ENCODE results near the gene TBXAS1. TPM values are rescaled to one million over a fixed set of nuclear protein-coding genes. Genes with fewer than 3 reads are reported as not detected.

The TBXAS1 gene
- total and polyA plus RNA-seq, 2 of the 8 experiments (the other 6 are each of a cell fraction or from before 2014, with no cell fraction given): 0.86 to 2.1 TPM

GRCh38 chr7:139896831-139897230 lies 67.8 kb downstream of the TBXAS1 start:
- Histone ChIP-seq H2BK120ac (replicated peaks; ENCODE audit: low read depth, low read length) (no peak overlapping the region), H3K23ac (ENCODE audit: insufficient read length) (no peak overlapping the region), H3K56ac (replicated peaks; ENCODE audit: insufficient read length, low read depth, low read length) (no peak overlapping the region), H3K9me3 (ENCODE audit: insufficient read depth in 2 of 2, low read depth in 1 of 2, low read length in 1 of 2) (no peaks in the 10 kb centered on the region), H3K79me1 (ENCODE audit: low read depth, low read length) (no peaks in the 10 kb centered on the region), H3K4me3 (ENCODE audit: extremely low read depth in 1 of 4, insufficient read depth in 2 of 4, low read depth in 3 of 4, low read length in 4 of 4) (no peak overlapping the region), H3K4me1 (replicated peaks in 1 of 4; ENCODE audit: control insufficient read depth in 3 of 4, insufficient read depth in 4 of 4, low read length in 3 of 4) (no peaks in the 10 kb centered on the region), H4K20me1 (replicated peaks in 1 of 2; ENCODE audit: control insufficient read depth in 1 of 2, insufficient read depth in 2 of 2, low read length in 2 of 2) (no peaks in the 10 kb centered on the region), H2BK20ac (ENCODE audit: low read length) (no peak overlapping the region), H4K8ac (ENCODE audit: extremely low read depth, insufficient read depth, low read length) (no peak overlapping the region), H2BK15ac (ENCODE audit: low read length) (no peak overlapping the region), H3K4me2 (ENCODE audit: insufficient read depth in 1 of 2, low read depth in 2 of 2, low read length in 2 of 2) (no peak overlapping the region), H3K79me2 (ENCODE audit: control insufficient read depth in 1 of 2, insufficient read depth in 2 of 2, low read length in 2 of 2) (no peaks in the 10 kb centered on the region), H2AK5ac (ENCODE audit: low read depth, low read length) (no peak overlapping the region), H2BK5ac (ENCODE audit: low read depth, low read length) (no peak overlapping the region), H3K27me3 (replicated peaks in 1 of 4; ENCODE audit: control insufficient read depth in 3 of 4, extremely low read depth in 1 of 4, insufficient read depth in 3 of 4, low read length in 3 of 4) (no peaks in the 10 kb centered on the region), H2AFZ (ENCODE audit: low read length) (no peak overlapping the region), H3K4ac (replicated peaks; ENCODE audit: insufficient read length, low read depth, low read length) (no peak overlapping the region), H3K9ac (replicated peaks in 1 of 4; ENCODE audit: extremely low read depth in 1 of 4, low read depth in 3 of 4, low read length in 3 of 4) (no peak overlapping the region), H3K23me2 (ENCODE audit: low read depth, low read length) (0 out of 2 replicates have a peak, but pooled peaks cover 2% of the 10 kb centered on the region), H4K5ac (ENCODE audit: insufficient read length, low read depth, low read length) (no peak overlapping the region), H2BK12ac (ENCODE audit: low read depth, low read length) (no peak overlapping the region), H3K27ac (ENCODE audit: low read depth, low read length) (no peak overlapping the region), H3K14ac (ENCODE audit: insufficient read length) (no peak overlapping the region), H3K18ac (ENCODE audit: extremely low read depth, low read length) (no peak overlapping the region), H4K91ac (replicated peaks; ENCODE audit: insufficient read length, low read length) (no peak overlapping the region), H3K36me3 (ENCODE audit: control insufficient read depth in 2 of 4, insufficient read depth in 4 of 4, low read length in 3 of 4) (no peaks in the 10 kb centered on the region)
- CTCF ChIA-PET (ENCODE audit: partially characterized antibody): no interaction called here
- POLR2A ChIA-PET (ENCODE audit: partially characterized antibody): no interaction called here
- FAIRE-seq (no peak), DNase-seq (ENCODE audit: low read depth in 1 of 2, low spot score in 2 of 2) (no peak)
- 88% methylated on average over 6 of the region's 6 CpGs; no CpG with 5 or more reads in 1 of the 2 experiments for WGBS, 2 experiments (ENCODE audit: extremely low coverage in 1 of 2, insufficient coverage in 1 of 2, insufficient read length in 1 of 2, insufficient replicate concordance in 2 of 2, low coverage in 1 of 2, low lambda C conversion rate in 2 of 2, missing lambda C conversion rate in 1 of 2)
- no peak for TF ChIP-seq MAX (IDR thresholded peaks at IDR 0.05)
- no peak for TF ChIP-seq KDM1A (IDR thresholded peaks at IDR 0.05; ENCODE audit: borderline replicate concordance, low read length)
- TF ChIP-seq NRF1 (IDR thresholded peaks at IDR 0.05; ENCODE audit: low read depth, low read length): no peak
- no peak for TF ChIP-seq RAD21 (IDR thresholded peaks at IDR 0.05 in 1 of 2, conservative IDR thresholded peaks at IDR 0.05 in 1 of 2; ENCODE audit: low read depth in 2 of 2, low read length in 2 of 2)
- TF ChIP-seq POLR2A (IDR thresholded peaks at IDR 0.05; ENCODE audit: control extremely low read depth in 1 of 2, low read depth in 2 of 2, low read length in 2 of 2): no peak
- no peak for TF ChIP-seq SP2 (IDR thresholded peaks at IDR 0.05; ENCODE audit: low read length)
- no peak for TF ChIP-seq KDM4A (IDR thresholded peaks at IDR 0.05; ENCODE audit: low read depth, low read length, severe bottlenecking)
- TF ChIP-seq POU5F1 (IDR thresholded peaks at IDR 0.05; ENCODE audit: low read depth, low read length): no peak
- TF ChIP-seq TAF7 (optimal IDR thresholded peaks at IDR 0.05; ENCODE audit: borderline replicate concordance, low read depth, low read length): no peak
- no peak for TF ChIP-seq HDAC6 (IDR thresholded peaks at IDR 0.05; ENCODE audit: low read depth, low read length)
- TF ChIP-seq POLR2AphosphoS5 (IDR thresholded peaks at IDR 0.05; ENCODE audit: low read depth, low read length): no peak
- TF ChIP-seq SIN3A (conservative IDR thresholded peaks at IDR 0.05 in 1 of 2, IDR thresholded peaks at IDR 0.05 in 1 of 2; ENCODE audit: low read depth in 1 of 2, low read length in 2 of 2): no peak
- TF ChIP-seq SRF (IDR thresholded peaks at IDR 0.05; ENCODE audit: low read depth, low read length): no peak
- TF ChIP-seq TCF12 (IDR thresholded peaks at IDR 0.05; ENCODE audit: low read depth, low read length): no peak
- no peak for TF ChIP-seq RNF2 (IDR thresholded peaks at IDR 0.05; ENCODE audit: borderline replicate concordance, low read depth, low read length, missing control alignments, poor library complexity, severe bottlenecking)

All from H1 (cell line).